Anterior cingulate cortex (tissue), 58 donors: Measurements from ENCODE around the gene CARMIL1.

ENCODE experiments used
- DNase-seq, 58 donors: peaks; one replicate each; lab custom pipeline; 2025; lab: John Stamatoyannopoulos, UW

CARMIL1 gene

DNA sequence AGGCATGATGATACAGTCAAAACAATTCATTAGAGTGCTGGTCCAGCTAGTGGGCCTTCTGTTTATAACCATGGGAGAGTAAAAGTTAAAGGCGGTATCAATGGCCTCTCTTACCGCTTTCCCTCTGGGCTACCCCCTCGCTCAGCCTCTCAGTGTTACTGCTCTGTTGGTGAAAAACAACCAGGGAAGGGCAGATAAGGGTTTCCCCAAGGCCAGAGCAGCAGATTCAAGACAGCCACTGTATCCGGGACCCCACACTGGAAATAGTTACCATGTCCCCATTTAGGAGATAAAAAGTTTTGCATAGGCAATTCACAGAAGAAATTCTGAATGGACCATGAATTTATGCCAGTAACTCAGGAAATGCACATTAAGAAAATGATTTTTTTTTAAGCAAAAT, 386.3 kb downstream of the CARMIL1 start:
- no peak for DNase-seq

DNA sequence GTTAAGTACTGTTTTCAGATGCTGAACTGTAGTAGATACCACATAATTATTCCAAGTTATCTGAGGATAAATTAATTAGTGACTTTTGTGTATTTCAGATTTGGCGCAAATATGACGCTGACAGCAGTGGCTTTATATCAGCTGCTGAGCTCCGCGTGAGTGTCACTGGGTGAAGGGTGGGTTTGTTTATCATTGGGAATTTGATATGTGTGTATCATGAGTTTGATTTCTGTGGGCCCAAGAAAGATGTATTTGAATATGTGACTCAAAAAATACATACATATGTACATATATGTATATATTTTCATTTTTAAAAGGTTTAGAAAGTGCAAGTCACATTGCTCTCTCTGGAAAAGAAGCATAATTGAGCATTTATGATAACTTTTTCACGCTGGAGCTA, 390.2 kb downstream of the CARMIL1 start:
- DNase-seq: no peak
